Suprapubic skin (tissue), 4 donors: Measurements from ENCODE around the gene TRIM74. TPM values are rescaled to one million over a fixed set of nuclear protein-coding genes. Genes with fewer than 3 reads are reported as not detected.
"Not testable (repeated sequence)": the region's sequence is repeated elsewhere in the genome, so short reads cannot be mapped to it uniquely, and the experiment has no call there.

ENCODE experiments used
- DNase-seq, 2 donors: peaks; one replicate each; pipeline ENCODE4 v3.0.0-alpha.2; 2019; ENCODE audit warnings: low spot score in 2 of 2
- H3K27ac ChIP-seq: fragments of 200-600 bp; sonication (generic); one replicate; pipeline ENCODE4 v1.5.1; 2019
- H3K27me3 ChIP-seq: fragments of 200-600 bp; sonication (generic); one replicate; pipeline ENCODE4 v1.5.1; 2019
- H3K36me3 ChIP-seq: fragments of 200-600 bp; sonication (generic); one replicate; pipeline ENCODE4 v1.5.1; 2019
- H3K4me1 ChIP-seq: fragments of 200-600 bp; sonication (generic); one replicate; pipeline ENCODE4 v1.5.1; 2019
- H3K4me3 ChIP-seq: fragments of 200-600 bp; sonication (generic); one replicate; pipeline ENCODE4 v1.5.1; 2019; ENCODE audit warnings: mild to moderate bottlenecking
- H3K9me3 ChIP-seq: fragments of 200-600 bp; sonication (generic); one replicate; pipeline ENCODE4 v1.5.1; 2019
- CTCF ChIP-seq, 2 donors: fragments of 200-600 bp in 1 of 2; fragments of 450-650 bp in 1 of 2; sonication (generic) in 1 of 2; IDR thresholded peaks; one replicate each; pipeline ENCODE4 v1.5.1; 2016 to 2019; ENCODE audit warnings: antibody characterized with exemption in 2 of 2, mild to moderate bottlenecking in 1 of 2, moderate library complexity in 1 of 2
- EP300 ChIP-seq: sonication (generic); formaldehyde crosslinking; IDR thresholded peaks from one replicate; pipeline ENCODE4 v1.6.1; 2017; ENCODE audit warnings: antibody characterized with exemption
- POLR2A ChIP-seq, 2 donors: fragments of 450-650 bp; IDR thresholded peaks; one replicate each; pipeline ENCODE4 v1.6.1; 2017; ENCODE audit warnings: antibody characterized with exemption in 2 of 2, mild to moderate bottlenecking in 2 of 2, moderate library complexity in 2 of 2
- POLR2AphosphoS5 ChIP-seq, 3 donors: sonication (generic); formaldehyde crosslinking; IDR thresholded peaks; one replicate each; pipeline ENCODE4 v1.6.1; 2017; ENCODE audit warnings: antibody characterized with exemption in 3 of 3
- WGBS: methylation state at CpG from one replicate; pipeline ENCODE4 v1.1.5; 2018; 5-methylcytosine and 5-hydroxymethylcytosine counted together
- total RNA-seq, 4 donors: library from RNA; depleted of rRNA; stranded (reverse); fragments of >200 nt; gene quantifications; one replicate each; pipeline ENCODE4 v1.1.0, GENCODE V29; 2016

The TRIM74 gene
- total RNA-seq, 4 donors from 2014 or later = not detected

GRCh38 chr7:72924733-72925545 is 44.3 kb downstream of the TRIM74 start, which contains the start of gene POM121:
POM121 (plus strand) TSS chr7:72925095; CDS start chr7:72925122, 27 bp downstream.
- 0% methylated on average over 23 of the region's 91 CpGs for WGBS
- no peaks in the 10 kb centered on the region for H3K27me3 ChIP-seq
- peak within 1 kb of the TSS; percentile 95 for H3K27ac ChIP-seq
- DNase-seq = peak; percentile 87 to 88
- peak within 1 kb of the TSS; percentile 92 for H3K4me3 ChIP-seq
- TF ChIP-seq POLR2A (IDR thresholded peaks at IDR 0.05) (peak; percentile 57 to 66), CTCF (IDR thresholded peaks at IDR 0.05) (no peak), POLR2AphosphoS5 (IDR thresholded peaks at IDR 0.05) (peak in 2 of 3 donors; percentile 33 to 85), EP300 (no peak)
- H3K4me1 ChIP-seq = peaks cover 21% of the 10 kb centered on the region
- H3K9me3 ChIP-seq = no peaks in the 10 kb centered on the region
- H3K36me3 ChIP-seq = peaks cover 38% of the 10 kb centered on the region

- peaks cover 32% of the 10 kb centered on the region for H3K36me3 ChIP-seq
- H3K4me3 ChIP-seq = peak overlapping the region; percentile 92
- peaks cover 21% of the 10 kb centered on the region for H3K4me1 ChIP-seq
- no peaks in the 10 kb centered on the region for H3K27me3 ChIP-seq
- H3K9me3 ChIP-seq = no peaks in the 10 kb centered on the region
- DNase-seq = no peak
- 2% methylated on average over 5 of the region's 5 CpGs for WGBS
- H3K27ac ChIP-seq = peak overlapping the region; percentile 95
- no peak for TF ChIP-seq POLR2AphosphoS5 (IDR thresholded peaks at IDR 0.05)
- no peak for TF ChIP-seq CTCF (IDR thresholded peaks at IDR 0.05)
- no peak for TF ChIP-seq EP300
- TF ChIP-seq POLR2A (IDR thresholded peaks at IDR 0.05) = no peak
Observed at GRCh38 chr7:72924386-72924732, 44.9 kb downstream of the TRIM74 start.

DNA sequence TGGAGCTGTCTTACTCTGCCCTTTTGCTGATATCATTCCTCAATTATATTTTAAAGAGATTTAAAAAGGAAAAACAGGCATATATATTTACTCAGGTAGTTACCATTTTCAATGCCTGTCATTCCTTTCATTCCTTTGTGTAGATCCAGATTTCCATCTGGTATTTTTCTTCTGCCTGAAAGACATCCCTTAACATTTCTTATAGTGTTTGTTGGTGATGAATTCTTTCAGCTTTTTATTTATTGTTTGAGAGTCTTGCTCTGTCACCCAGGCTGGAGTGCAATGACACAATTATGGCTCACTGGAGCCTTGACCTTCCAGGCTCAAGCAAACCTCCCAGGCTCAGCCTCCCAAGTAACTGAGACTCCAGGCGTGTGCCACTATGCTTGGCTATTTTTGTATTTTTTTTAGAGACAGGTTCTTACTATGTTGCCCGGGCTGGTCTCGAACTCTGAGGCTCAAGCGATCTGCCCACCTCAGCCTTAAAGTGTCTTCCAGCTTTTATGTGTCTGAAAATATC is 50.0 kb downstream of the TRIM74 start:
- Histone ChIP-seq H3K4me3 (no peak overlapping the region), H3K36me3 (peaks cover 11% of the 10 kb centered on the region), H3K9me3 (no peaks in the 10 kb centered on the region), H3K27me3 (no peaks in the 10 kb centered on the region), H3K27ac (no peak overlapping the region), H3K4me1 (peaks cover 10% of the 10 kb centered on the region)
- 95% methylated on average over 4 of the region's 4 CpGs for WGBS
- TF ChIP-seq POLR2A (IDR thresholded peaks at IDR 0.05) (no peak), CTCF (IDR thresholded peaks at IDR 0.05) (no peak), POLR2AphosphoS5 (IDR thresholded peaks at IDR 0.05) (no peak), EP300 (no peak)
- DNase-seq = no peak

GRCh38 chr7:72914756-72915525 is 54.3 kb downstream of the TRIM74 start:
- H3K27me3 ChIP-seq, H3K27ac ChIP-seq, DNase-seq, H3K4me1 ChIP-seq, H3K9me3 ChIP-seq, H3K4me3 ChIP-seq: not testable (repeated sequence)
- WGBS = 60% methylated on average over 9 of the region's 9 CpGs
- peak; percentile 50 to 58 for TF ChIP-seq CTCF (IDR thresholded peaks at IDR 0.05)
- peaks cover 26% of the 10 kb centered on the region for H3K36me3 ChIP-seq

GRCh38 chr7:72913750-72914149 is 55.5 kb downstream of the TRIM74 start:
- WGBS = 89% methylated on average over 10 of the region's 10 CpGs
- H3K4me1 ChIP-seq = not testable (repeated sequence)

DNA sequence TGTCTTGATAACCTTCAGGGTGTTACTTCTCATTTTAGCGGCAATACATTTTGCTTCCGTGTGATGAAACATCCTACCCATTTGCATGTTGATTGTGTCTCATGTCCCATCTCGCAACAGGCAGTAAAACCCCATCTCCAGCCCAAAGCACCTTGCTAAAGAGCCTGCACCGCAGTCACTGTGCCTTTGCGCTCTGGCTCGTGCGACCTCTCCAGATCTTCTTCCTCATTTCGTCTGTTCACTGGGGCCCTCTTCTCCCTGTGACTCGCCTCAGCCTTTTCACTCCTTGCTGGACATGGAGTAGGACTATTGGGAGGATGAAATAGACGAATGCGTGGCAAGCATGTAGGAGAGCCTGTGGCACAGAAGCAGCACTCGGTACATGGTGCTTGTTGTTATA is 57.9 kb downstream of the TRIM74 start:
- H3K27me3 ChIP-seq = not testable (repeated sequence)

More at GRCh38 chr7:72913750-72914149, 55.5 kb downstream of the TRIM74 start:
- H3K36me3 ChIP-seq = peaks cover 26% of the 10 kb centered on the region
- H3K27me3 ChIP-seq, H3K4me3 ChIP-seq, H3K9me3 ChIP-seq, DNase-seq, H3K27ac ChIP-seq: not testable (repeated sequence)

More for the DNA sequence above, 57.9 kb downstream of the TRIM74 start:
- H3K4me3 ChIP-seq, H3K9me3 ChIP-seq, DNase-seq, H3K4me1 ChIP-seq, H3K27ac ChIP-seq: not testable (repeated sequence)
- WGBS = 88% methylated on average over 8 of the region's 12 CpGs
- peaks cover 27% of the 10 kb centered on the region for H3K36me3 ChIP-seq
